ENCODE measurements around the gene SHC3. TPM values are rescaled to one million over a fixed set of nuclear protein-coding genes. Genes with fewer than 3 reads are reported as not detected.

SHC3 gene
- total RNA-seq, 1 donor from 2014 or later: 5.1 TPM

DNA sequence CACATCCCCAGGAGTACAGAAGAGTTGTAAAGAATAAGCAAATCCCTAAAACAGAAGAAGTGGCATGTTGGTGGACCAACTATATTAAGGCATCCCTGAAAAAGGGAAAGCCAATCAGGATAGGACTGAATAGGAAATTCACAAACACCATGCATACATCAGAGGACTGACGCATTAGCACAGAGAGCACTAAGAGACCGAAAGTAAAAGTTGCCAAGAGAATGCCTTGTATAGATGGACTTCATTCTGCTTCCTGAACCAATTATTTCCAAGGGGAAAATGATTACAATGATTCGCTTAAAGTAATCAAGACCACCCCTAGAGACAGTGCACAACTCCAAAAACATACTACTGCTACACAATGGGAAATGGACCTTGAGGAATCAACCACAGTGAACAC, 33.5 kb downstream of the SHC3 start:
- DNase-seq (ENCODE audit: low read depth): no peak
- TF ChIP-seq, protein P1, sequence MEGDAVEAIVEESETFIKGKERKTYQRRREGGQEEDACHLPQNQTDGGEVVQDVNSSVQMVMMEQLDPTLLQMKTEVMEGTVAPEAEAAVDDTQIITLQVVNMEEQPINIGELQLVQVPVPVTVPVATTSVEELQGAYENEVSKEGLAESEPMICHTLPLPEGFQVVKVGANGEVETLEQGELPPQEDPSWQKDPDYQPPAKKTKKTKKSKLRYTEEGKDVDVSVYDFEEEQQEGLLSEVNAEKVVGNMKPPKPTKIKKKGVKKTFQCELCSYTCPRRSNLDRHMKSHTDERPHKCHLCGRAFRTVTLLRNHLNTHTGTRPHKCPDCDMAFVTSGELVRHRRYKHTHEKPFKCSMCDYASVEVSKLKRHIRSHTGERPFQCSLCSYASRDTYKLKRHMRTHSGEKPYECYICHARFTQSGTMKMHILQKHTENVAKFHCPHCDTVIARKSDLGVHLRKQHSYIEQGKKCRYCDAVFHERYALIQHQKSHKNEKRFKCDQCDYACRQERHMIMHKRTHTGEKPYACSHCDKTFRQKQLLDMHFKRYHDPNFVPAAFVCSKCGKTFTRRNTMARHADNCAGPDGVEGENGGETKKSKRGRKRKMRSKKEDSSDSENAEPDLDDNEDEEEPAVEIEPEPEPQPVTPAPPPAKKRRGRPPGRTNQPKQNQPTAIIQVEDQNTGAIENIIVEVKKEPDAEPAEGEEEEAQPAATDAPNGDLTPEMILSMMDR (conservative IDR thresholded peaks at IDR 0.05; ENCODE audit: low read depth, low read length): no peak
- no peak overlapping the region for H3K4me3 ChIP-seq (ENCODE audit: low read depth, low read length)

DNA sequence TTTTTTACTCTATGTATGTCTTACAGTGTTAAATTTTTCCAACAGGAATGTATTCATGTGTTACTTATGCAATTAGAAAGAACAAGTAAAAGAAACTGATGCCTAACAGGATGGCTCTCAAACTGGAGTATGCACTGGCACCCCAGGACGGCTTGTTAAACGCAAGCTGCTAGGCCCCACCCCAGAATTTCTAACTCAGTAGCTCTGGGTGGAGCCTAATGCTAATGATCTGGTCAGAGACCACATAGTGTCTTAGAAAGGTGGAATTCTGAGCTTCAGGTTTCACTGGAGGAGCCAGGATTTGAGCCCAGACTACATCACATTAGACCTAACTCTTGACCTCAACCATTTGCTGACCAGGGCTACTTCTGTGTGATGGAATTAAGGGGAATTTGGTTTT, 34.4 kb downstream of the SHC3 start:
- TF ChIP-seq, protein P1 (conservative IDR thresholded peaks at IDR 0.05; ENCODE audit: low read depth, low read length): no peak
- no peak overlapping the region for H3K4me3 ChIP-seq (ENCODE audit: low read depth, low read length)
- no peak for DNase-seq (ENCODE audit: low read depth)

GRCh38 chr9:89143266-89143665, 35.4 kb downstream of the SHC3 start:
- TF ChIP-seq, protein P1 (conservative IDR thresholded peaks at IDR 0.05; ENCODE audit: low read depth, low read length): no peak
- no peak overlapping the region for H3K4me3 ChIP-seq (ENCODE audit: low read depth, low read length)
- DNase-seq (ENCODE audit: low read depth): no peak

DNA sequence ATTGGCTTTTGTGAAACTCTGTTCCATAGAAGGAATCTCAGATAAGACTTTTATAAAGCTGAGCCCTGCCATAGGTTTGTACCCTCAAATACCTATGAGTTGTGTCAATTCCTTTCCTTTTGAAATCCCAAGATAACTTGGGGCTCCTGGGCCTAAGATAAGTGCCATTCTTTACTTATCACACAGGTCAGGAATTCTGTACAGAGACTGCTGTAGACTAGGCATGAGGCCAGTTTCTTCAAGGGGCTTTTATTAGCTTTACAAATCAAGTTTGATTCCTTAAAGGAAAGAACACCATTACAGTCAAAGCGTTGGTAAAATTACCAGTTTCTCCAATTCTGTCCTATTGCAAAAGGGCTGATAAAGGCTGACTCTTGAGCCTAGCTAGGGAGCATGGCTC, 39.2 kb downstream of the SHC3 start:
- TF ChIP-seq, protein P1 (conservative IDR thresholded peaks at IDR 0.05; ENCODE audit: low read depth, low read length): no peak
- H3K4me3 ChIP-seq (ENCODE audit: low read depth, low read length): no peak overlapping the region
- no peak for DNase-seq (ENCODE audit: low read depth)

DNA sequence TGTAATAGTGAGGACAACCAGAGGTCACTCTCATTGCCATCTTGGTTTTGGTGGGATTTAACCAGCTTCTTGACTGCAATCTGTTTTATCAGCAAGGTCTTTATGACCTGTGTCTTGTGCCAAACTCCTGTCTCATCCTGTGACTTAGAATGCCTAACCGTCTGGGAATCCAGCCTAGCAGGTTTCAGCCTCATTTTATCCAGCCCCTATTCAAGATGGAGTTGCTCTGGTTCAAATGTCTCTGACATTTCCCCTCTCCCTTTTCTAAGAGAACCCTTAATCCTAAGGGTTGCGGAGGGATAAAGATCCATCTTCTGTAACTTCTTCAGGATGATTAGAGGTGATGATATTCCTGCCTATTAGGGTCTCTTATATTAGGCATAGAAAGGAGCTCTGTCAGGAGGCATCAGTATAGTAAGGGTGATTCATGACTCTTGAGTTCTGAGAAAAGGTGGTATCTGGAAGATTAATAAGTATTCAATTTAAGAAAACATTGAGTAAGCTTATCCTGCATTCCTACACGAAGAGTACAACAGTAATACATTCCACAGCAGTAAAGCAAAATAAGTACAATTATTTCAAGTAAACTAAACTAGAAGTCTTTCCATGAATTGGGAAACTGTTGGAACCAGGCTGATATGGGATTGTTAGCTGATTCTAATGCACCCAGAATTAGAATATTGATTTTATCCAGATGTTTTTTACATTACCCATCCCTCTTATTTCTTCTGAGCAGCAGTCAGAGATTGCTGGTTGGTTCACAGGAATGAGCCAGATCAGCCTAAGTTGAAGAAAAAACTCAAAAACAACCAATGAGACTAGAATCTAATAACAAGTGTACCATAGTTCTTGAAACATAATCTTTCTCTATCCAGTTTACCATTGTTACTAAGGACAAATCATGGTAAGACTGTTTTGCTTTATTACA, 39.9 kb downstream of the SHC3 start:
- TF ChIP-seq, protein P1 (conservative IDR thresholded peaks at IDR 0.05; ENCODE audit: low read depth, low read length): no peak
- peak; percentile 63 for DNase-seq (ENCODE audit: low read depth)
- H3K4me3 ChIP-seq (ENCODE audit: low read depth, low read length): no peak overlapping the region

GRCh38 chr9:89137542-89138462, 40.8 kb downstream of the SHC3 start:
- H3K4me3 ChIP-seq (ENCODE audit: low read depth, low read length): no peak overlapping the region
- DNase-seq (ENCODE audit: low read depth): peak; percentile 83
- TF ChIP-seq, protein P1 (conservative IDR thresholded peaks at IDR 0.05; ENCODE audit: low read depth, low read length): no peak
